HL-60 (cell line): ENCODE measurements around the gene SLC25A15.
A peak's percentile ranks its signal among the peaks of the same experiment; 100 is the strongest.

ENCODE experiments used
- DNase-seq, 2 experiments: peaks; one replicate each; pipeline ENCODE4 v3.0.0-alpha.2; 2010 to 2020; ENCODE audit warnings: low read depth in 1 of 2, low spot score in 1 of 2
- H3K27ac ChIP-seq: fragments of 250-450 bp; sonication (Bioruptor Pico); replicated peaks from 2 replicates; pipeline ENCODE4 v1.5.1; 2020; ENCODE audit warnings: mild to moderate bottlenecking, moderate library complexity
- H3K27me3 ChIP-seq: fragments of 250-450 bp; sonication (Bioruptor Pico); 2 replicates; pipeline ENCODE4 v1.5.1; 2021; ENCODE audit warnings: mild to moderate bottlenecking, moderate library complexity; ENCODE audit not compliant: insufficient read depth, poor library complexity, severe bottlenecking
- H3K4me3 ChIP-seq: replicated peaks from 2 replicates; pipeline ENCODE4 v1.5.1; 2011; ENCODE audit warnings: mild to moderate bottlenecking, control low read depth, low read length; ENCODE audit not compliant: insufficient read depth
- GABPA ChIP-seq: IDR thresholded peaks from 2 replicates; pipeline ENCODE4 v1.6.1; 2012; ENCODE audit warnings: low read depth
- POLR2AphosphoS5 ChIP-seq: IDR thresholded peaks from 2 replicates; pipeline ENCODE4 v1.6.1; 2012; ENCODE audit warnings: low read depth
- SPI1 ChIP-seq: IDR thresholded peaks from 2 replicates; pipeline ENCODE4 v1.6.1; 2012; ENCODE audit warnings: low read depth, mild to moderate bottlenecking, borderline replicate concordance
- TF ChIP-seq, protein P1 (sequence below): IDR thresholded peaks from 2 replicates; pipeline ENCODE4 v1.6.1; 2012; ENCODE audit warnings: low read depth; ENCODE audit not compliant: insufficient replicate concordance
- TF ChIP-seq, protein P2 (sequence below): IDR thresholded peaks from one replicate; pipeline ENCODE4 v1.5.1; 2011; ENCODE audit warnings: low read length, control low read depth, inconsistent platforms; ENCODE audit not compliant: insufficient read depth

SLC25A15 gene

DNA sequence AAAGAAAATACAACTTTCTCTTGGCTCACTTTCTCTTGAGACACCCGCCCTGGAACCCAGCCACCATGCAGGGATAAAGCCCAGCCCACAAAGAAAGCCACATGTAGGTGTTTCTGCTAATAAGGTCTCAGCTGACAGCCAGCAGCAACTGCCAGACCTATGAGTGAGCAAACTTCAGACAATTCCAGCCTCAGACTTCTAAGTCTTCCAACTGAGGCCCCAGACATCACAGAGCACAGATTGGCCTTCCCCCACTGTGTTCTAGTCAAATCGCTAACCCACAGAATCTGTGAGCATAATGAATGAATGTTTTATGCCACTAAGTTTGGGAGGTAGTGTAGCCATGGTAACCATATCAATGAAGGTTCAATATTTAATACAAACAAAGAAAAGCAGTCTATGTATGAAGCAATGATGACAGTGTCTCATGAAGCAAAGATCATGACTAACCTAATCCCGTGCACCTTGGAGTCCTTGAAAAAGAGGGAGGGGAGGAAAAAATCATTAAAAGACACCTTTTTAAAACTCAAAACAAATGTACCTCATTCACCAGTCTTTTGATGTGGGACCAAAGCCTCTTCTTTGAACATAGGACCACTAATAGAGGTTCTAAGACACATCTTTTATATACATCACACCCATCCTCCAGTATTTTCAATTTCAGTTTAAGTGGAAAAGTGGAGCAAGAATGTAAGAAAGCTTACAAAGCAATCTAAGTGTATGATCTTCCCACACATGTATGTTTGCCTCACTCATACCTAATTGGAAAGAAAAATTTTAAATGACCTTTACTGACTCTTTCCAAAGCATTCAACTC is 24.6 kb upstream of the SLC25A15 start:
- no peaks in the 10 kb centered on the region for H3K27me3 ChIP-seq
- DNase-seq, result no peak
- no peak overlapping the region for H3K27ac ChIP-seq
- TF ChIP-seq SPI1, result no peak
- no peak for TF ChIP-seq POLR2AphosphoS5
- TF ChIP-seq GABPA, result no peak
- TF ChIP-seq, protein P1, sequence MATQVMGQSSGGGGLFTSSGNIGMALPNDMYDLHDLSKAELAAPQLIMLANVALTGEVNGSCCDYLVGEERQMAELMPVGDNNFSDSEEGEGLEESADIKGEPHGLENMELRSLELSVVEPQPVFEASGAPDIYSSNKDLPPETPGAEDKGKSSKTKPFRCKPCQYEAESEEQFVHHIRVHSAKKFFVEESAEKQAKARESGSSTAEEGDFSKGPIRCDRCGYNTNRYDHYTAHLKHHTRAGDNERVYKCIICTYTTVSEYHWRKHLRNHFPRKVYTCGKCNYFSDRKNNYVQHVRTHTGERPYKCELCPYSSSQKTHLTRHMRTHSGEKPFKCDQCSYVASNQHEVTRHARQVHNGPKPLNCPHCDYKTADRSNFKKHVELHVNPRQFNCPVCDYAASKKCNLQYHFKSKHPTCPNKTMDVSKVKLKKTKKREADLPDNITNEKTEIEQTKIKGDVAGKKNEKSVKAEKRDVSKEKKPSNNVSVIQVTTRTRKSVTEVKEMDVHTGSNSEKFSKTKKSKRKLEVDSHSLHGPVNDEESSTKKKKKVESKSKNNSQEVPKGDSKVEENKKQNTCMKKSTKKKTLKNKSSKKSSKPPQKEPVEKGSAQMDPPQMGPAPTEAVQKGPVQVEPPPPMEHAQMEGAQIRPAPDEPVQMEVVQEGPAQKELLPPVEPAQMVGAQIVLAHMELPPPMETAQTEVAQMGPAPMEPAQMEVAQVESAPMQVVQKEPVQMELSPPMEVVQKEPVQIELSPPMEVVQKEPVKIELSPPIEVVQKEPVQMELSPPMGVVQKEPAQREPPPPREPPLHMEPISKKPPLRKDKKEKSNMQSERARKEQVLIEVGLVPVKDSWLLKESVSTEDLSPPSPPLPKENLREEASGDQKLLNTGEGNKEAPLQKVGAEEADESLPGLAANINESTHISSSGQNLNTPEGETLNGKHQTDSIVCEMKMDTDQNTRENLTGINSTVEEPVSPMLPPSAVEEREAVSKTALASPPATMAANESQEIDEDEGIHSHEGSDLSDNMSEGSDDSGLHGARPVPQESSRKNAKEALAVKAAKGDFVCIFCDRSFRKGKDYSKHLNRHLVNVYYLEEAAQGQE, result no peak
- TF ChIP-seq, protein P2, sequence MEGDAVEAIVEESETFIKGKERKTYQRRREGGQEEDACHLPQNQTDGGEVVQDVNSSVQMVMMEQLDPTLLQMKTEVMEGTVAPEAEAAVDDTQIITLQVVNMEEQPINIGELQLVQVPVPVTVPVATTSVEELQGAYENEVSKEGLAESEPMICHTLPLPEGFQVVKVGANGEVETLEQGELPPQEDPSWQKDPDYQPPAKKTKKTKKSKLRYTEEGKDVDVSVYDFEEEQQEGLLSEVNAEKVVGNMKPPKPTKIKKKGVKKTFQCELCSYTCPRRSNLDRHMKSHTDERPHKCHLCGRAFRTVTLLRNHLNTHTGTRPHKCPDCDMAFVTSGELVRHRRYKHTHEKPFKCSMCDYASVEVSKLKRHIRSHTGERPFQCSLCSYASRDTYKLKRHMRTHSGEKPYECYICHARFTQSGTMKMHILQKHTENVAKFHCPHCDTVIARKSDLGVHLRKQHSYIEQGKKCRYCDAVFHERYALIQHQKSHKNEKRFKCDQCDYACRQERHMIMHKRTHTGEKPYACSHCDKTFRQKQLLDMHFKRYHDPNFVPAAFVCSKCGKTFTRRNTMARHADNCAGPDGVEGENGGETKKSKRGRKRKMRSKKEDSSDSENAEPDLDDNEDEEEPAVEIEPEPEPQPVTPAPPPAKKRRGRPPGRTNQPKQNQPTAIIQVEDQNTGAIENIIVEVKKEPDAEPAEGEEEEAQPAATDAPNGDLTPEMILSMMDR, result no peak
- no peak overlapping the region for H3K4me3 ChIP-seq

DNA sequence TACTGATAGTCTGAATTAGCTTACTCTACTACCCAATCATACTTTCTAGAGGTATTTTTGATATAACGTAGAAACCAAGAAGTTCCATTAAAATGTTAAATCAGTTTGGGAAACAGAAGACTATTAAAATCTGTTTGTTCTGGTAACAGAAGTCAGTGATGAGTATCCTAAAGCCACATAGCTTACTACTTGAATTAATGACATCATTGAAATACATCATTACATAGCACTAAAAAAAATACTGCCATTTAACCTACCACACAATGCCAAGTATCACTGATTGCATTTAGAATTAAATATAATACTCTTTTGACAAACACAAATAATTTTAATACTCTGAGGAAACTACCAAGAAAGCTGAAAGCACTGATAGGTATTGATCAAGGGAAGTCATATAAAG is 23.8 kb upstream of the SLC25A15 start:
- Histone ChIP-seq H3K27me3 (no peaks in the 10 kb centered on the region), H3K4me3 (no peak overlapping the region), H3K27ac (no peak overlapping the region)
- no peak for DNase-seq
- TF ChIP-seq POLR2AphosphoS5 (no peak), GABPA (no peak)
- TF ChIP-seq, protein P1, result no peak

DNA sequence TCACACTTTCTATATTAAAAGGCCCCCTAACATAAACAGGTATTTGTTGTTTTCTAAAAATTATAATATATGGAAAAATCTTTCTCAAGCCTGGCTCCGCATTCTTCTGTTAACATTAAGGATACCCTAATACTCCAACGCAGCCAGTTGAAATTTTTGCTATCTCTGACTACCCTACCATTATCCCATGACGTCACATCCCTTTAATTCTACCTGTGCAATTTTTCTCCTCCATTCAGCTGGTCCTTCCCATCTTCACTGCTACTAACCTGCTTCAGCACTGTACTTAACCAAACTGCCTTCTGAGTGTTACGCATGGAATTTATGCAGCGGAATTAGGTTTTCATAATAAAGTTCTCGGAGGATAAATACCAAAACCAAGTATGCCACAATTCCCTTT is 19.4 kb upstream of the SLC25A15 start:
- no peak for DNase-seq
- H3K4me3 ChIP-seq, result peak overlapping the region; percentile 89
- no peak overlapping the region; the same call in 1 of the 2 replicates for H3K27ac ChIP-seq
- H3K27me3 ChIP-seq, result no peaks in the 10 kb centered on the region
- no peak for TF ChIP-seq GABPA
- no peak for TF ChIP-seq SPI1
- no peak for TF ChIP-seq POLR2AphosphoS5
- TF ChIP-seq, protein P1, result no peak
- TF ChIP-seq, protein P2, result no peak
